B cell (primary cell): ENCODE results near the gene TADA1. TPM values are rescaled to one million over a fixed set of nuclear protein-coding genes. Genes with fewer than 3 reads are reported as not detected.
A peak's percentile ranks its signal among the peaks of the same experiment; 100 is the strongest.

ENCODE experiments used
- ATAC-seq: fragments of 200-7000 bp; cut with Tn5 transposase; one replicate; pipeline ENCODE4 v1.10.0; 2021; ENCODE audit warnings: low read depth, mild to moderate bottlenecking, moderate number of reproducible peaks, moderate library complexity
- CTCF ChIA-PET: fragments of 350-600 bp; sonication (Branson Sonifier 250); formaldehyde crosslinking; loops from one replicate; lab custom pipeline; 2021; ENCODE audit warnings: antibody characterized with exemption, inconsistent platforms; lab: Charles Lee
- POLR2A ChIA-PET: fragments of 350-600 bp; sonication (Branson Sonifier 250); formaldehyde crosslinking; loops from one replicate; lab custom pipeline; 2021; ENCODE audit warnings: antibody characterized with exemption; lab: Charles Lee
- DNase-seq: peaks from one replicate; pipeline ENCODE4 v3.0.0; 2013
- H2AFZ ChIP-seq: 2 replicates; pipeline ENCODE4 v1.6.1; 2012; ENCODE audit warnings: mild to moderate bottlenecking, low read depth, low read length; ENCODE audit not compliant: insufficient read depth, poor library complexity, severe bottlenecking
- H3K27ac ChIP-seq, 2 donors: 1 replicate in 1 of 2; 2 replicates in 1 of 2; pipeline ENCODE4 v1.5.1; 2012 to 2013; ENCODE audit warnings: low read length in 2 of 2, mild to moderate bottlenecking in 2 of 2, moderate library complexity in 1 of 2
- H3K27me3 ChIP-seq, 4 experiments: fragments of 200-600 bp in 1 of 4; sonication (generic) in 1 of 4; replicated peaks in 1 of 4; 1 replicate in 2 of 4; 2 replicates in 2 of 4; pipeline versions ENCODE4 v1.6.1 to v1.7.0; 2013 to 2016; ENCODE audit warnings: low read length in 3 of 4, mild to moderate bottlenecking in 2 of 4, mixed read lengths in 1 of 4, moderate library complexity in 1 of 4; ENCODE audit not compliant: insufficient read depth in 4 of 4, control insufficient read depth in 3 of 4; ENCODE audit errors: control extremely low read depth in 1 of 4
- H3K36me3 ChIP-seq, 2 experiments: replicated peaks in 1 of 2; 1 replicate in 1 of 2; 2 replicates in 1 of 2; pipeline versions ENCODE4 v1.6.1 to v1.7.1; 2013; ENCODE audit warnings: low read length in 1 of 2; ENCODE audit not compliant: insufficient read depth in 2 of 2, control insufficient read depth in 1 of 2; ENCODE audit errors: control extremely low read depth in 1 of 2, extremely low read depth in 1 of 2
- H3K4me1 ChIP-seq, 2 donors: fragments of 200-600 bp in 1 of 2; sonication (generic) in 1 of 2; 1 replicate in 1 of 2; 2 replicates in 1 of 2; pipeline versions ENCODE4 v1.5.1 to v1.6.1; 2013 to 2017; ENCODE audit warnings: low read length in 2 of 2; ENCODE audit not compliant: control insufficient read depth in 2 of 2, insufficient read depth in 2 of 2
- H3K4me2 ChIP-seq: replicated peaks from 2 replicates; pipeline ENCODE3; 2012; ENCODE audit warnings: mild to moderate bottlenecking, low read depth, low read length; ENCODE audit not compliant: poor library complexity, severe bottlenecking
- H3K4me3 ChIP-seq, 5 experiments: fragments of 200-600 bp in 1 of 5; sonication (generic) in 1 of 5; 1 replicate in 3 of 5; 2 replicates in 2 of 5; pipeline versions ENCODE4 v1.5.1 to v1.7.0; 2011 to 2016; ENCODE audit warnings: low read length in 4 of 5, mild to moderate bottlenecking in 4 of 5, low read depth in 2 of 5, control low read depth in 1 of 5, moderate library complexity in 1 of 5; ENCODE audit not compliant: insufficient read depth in 1 of 5; ENCODE audit errors: control extremely low read depth in 1 of 5, extremely low read depth in 1 of 5
- H3K79me2 ChIP-seq: fragments of 200-600 bp; sonication (generic); one replicate; pipeline ENCODE4 v1.6.0; 2016; ENCODE audit warnings: low read length; ENCODE audit not compliant: control insufficient read depth, insufficient read depth
- H3K9ac ChIP-seq: fragments of 200-600 bp; sonication (generic); 2 replicates; pipeline ENCODE4 v1.6.1; 2017; ENCODE audit warnings: mild to moderate bottlenecking, low read length, moderate library complexity
- H3K9me3 ChIP-seq, 3 donors: one replicate each; pipeline versions ENCODE4 v1.6.1 to v1.7.1; 2013; ENCODE audit warnings: low read length in 2 of 3; ENCODE audit not compliant: control insufficient read depth in 2 of 3, insufficient read depth in 1 of 3; ENCODE audit errors: control extremely low read depth in 1 of 3
- H4K20me1 ChIP-seq: 2 replicates; pipeline ENCODE4 v1.6.0; 2012; ENCODE audit warnings: mild to moderate bottlenecking, low read length; ENCODE audit not compliant: insufficient read depth, control insufficient read depth, poor library complexity, severe bottlenecking
- H3K27ac Mint-ChIP-seq: one replicate; pipeline ENCODE4 v1.8.0; 2021; ENCODE audit warnings: mixed read lengths
- H3K27me3 Mint-ChIP-seq: one replicate; pipeline ENCODE4 v1.8.0; 2021; ENCODE audit warnings: mixed read lengths
- H3K4me1 Mint-ChIP-seq: one replicate; pipeline ENCODE4 v1.8.0; 2021; ENCODE audit warnings: mixed read lengths
- H3K4me3 Mint-ChIP-seq: one replicate; pipeline ENCODE4 v1.8.0; 2021; ENCODE audit warnings: mixed read lengths
- H3K9me3 Mint-ChIP-seq: one replicate; pipeline ENCODE4 v1.8.0; 2022; ENCODE audit warnings: mixed read lengths; ENCODE audit not compliant: insufficient read depth
- EZH2 ChIP-seq: IDR thresholded peaks from 2 replicates; pipeline ENCODE4 v1.6.1; 2012; ENCODE audit warnings: borderline replicate concordance, low read depth, mild to moderate bottlenecking, moderate library complexity, low read length; ENCODE audit not compliant: insufficient read depth, poor library complexity, severe bottlenecking
- WGBS: methylation state at CpG from one replicate; pipeline ENCODE4 v1.1.5; 2013; ENCODE audit warnings: missing lambda C conversion rate; ENCODE audit not compliant: insufficient coverage; 5-methylcytosine and 5-hydroxymethylcytosine counted together
- intact Hi-C: fragments of 100-400 bp; cut with micrococcal nuclease; formaldehyde crosslinking; loops from one replicate; pipeline ENCODE4 v1.10.0; 2022
- polyA plus RNA-seq: library from polyadenylated mRNA; depleted of rRNA; stranded (reverse); fragments of >200 nt; gene quantifications from 2 replicates; pipeline ENCODE4 v1.2.3, GENCODE V29; 2012
- total RNA-seq, 2 donors: library from RNA; stranded (reverse); fragments of 120-200 nt in 1 of 2; gene quantifications; 1 replicate in 1 of 2; 2 replicates in 1 of 2; pipeline versions ENCODE4 v1.2.3 to v1.2.4, GENCODE V29; 2013 to 2022
- TF ChIP-seq, protein P1 (sequence below): fragments of 200-600 bp; IDR thresholded peaks from one replicate; pipeline ENCODE4 v1.8.0; 2022; ENCODE audit warnings: antibody characterized with exemption, mild to moderate bottlenecking

Gene TADA1
- total and polyA plus RNA-seq, 2 donors (not counting 1 experiment from before 2014, with no cell fraction given) = 12.0 to 12.9 TPM

DNA sequence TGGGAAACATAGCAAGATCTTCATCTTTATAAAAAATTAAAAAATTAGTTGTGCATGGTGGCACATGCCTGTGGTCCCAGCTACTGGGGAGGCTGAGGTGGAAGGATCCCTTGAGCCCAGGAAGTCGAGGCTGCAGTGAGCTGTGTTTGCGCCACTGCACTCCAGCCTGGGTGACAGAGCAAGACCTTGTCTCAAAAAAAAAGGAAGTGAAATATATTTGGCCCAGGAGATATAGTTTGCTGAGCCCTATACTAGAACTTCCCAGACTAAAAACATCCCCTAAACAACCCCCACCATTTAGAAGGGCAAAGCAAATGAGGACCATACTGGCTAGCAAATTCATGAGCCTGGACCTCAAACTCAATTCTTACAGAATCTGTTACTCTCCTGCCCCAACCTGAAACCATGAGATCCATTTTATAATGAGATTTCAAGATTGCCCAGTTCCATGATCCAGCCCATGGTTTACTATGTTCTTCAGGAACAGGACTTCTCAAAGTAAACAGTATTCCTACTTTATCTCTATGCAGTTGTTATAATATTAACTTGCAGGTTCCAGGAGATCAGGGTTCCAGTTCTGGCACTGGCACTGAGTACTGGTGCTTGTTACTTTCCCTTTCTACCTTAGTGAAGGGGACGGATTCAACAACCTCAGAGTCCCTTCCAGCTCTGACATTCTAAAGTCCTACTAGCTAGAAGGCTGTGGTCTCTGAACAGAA is 48.9 kb upstream of the TADA1 start:
- CTCF ChIA-PET = interaction anchor here (0.6 to 9.1 kb wide), 5 partner anchors 8 to 342 kb away, joined by 3 to 85 read pairs (median 4); no protein-coding TSS in a partner anchor
- no peaks in the 10 kb centered on the region for H3K79me2 ChIP-seq
- peaks cover 35 to 43% of the 10 kb centered on the region in 2 donors for H3K4me1 ChIP-seq
- no peaks in the 10 kb centered on the region for H3K36me3 ChIP-seq
- H3K27ac ChIP-seq = peak overlapping the region; percentile 4 to 20
- peaks cover 0 to 10% (median 0%) of the 10 kb centered on the region in 3 donors for H3K9me3 ChIP-seq
- H3K27me3 ChIP-seq = peaks cover 0 to 17% (median 12%) of the 10 kb centered on the region in 4 experiments
- H3K4me2 ChIP-seq = peak overlapping the region; percentile 43
- POLR2A ChIA-PET = no interaction called here
- Mint-ChIP-seq H3K4me3 (peak overlapping the region; percentile 65), H3K27ac (peak overlapping the region; percentile 65), H3K27me3 (peaks cover 22% of the 10 kb centered on the region), H3K4me1 (peaks cover 38% of the 10 kb centered on the region), H3K9me3 (no peaks in the 10 kb centered on the region)
- intact Hi-C loops = loop anchor here (1.0 to 5.0 kb wide), 2 partner anchors 42 to 119 kb away; no protein-coding TSS in a partner anchor
- no peaks in the 10 kb centered on the region for H4K20me1 ChIP-seq
- peak; percentile 90 for ATAC-seq
- TF ChIP-seq, protein P1, sequence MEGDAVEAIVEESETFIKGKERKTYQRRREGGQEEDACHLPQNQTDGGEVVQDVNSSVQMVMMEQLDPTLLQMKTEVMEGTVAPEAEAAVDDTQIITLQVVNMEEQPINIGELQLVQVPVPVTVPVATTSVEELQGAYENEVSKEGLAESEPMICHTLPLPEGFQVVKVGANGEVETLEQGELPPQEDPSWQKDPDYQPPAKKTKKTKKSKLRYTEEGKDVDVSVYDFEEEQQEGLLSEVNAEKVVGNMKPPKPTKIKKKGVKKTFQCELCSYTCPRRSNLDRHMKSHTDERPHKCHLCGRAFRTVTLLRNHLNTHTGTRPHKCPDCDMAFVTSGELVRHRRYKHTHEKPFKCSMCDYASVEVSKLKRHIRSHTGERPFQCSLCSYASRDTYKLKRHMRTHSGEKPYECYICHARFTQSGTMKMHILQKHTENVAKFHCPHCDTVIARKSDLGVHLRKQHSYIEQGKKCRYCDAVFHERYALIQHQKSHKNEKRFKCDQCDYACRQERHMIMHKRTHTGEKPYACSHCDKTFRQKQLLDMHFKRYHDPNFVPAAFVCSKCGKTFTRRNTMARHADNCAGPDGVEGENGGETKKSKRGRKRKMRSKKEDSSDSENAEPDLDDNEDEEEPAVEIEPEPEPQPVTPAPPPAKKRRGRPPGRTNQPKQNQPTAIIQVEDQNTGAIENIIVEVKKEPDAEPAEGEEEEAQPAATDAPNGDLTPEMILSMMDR = no peak
- TF ChIP-seq EZH2 = no peak
- no peak overlapping the region for H2AFZ ChIP-seq
- H3K4me3 ChIP-seq = peak overlapping the region in 1 of 5 experiments; percentile 16
- peak overlapping the region; percentile 18 for H3K9ac ChIP-seq
- peak; percentile 66 for DNase-seq
- WGBS = 37% methylated on average over 3 of the region's 3 CpGs
